GM12801 (cell line): ENCODE data around the gene LIN7C.

ENCODE experiments used
- TF ChIP-seq, protein P1 (sequence below): IDR thresholded peaks from one replicate; pipeline ENCODE4 v1.5.1; 2011; ENCODE audit warnings: control low read depth; ENCODE audit not compliant: insufficient read length; ENCODE audit errors: extremely low read depth

The LIN7C gene

DNA sequence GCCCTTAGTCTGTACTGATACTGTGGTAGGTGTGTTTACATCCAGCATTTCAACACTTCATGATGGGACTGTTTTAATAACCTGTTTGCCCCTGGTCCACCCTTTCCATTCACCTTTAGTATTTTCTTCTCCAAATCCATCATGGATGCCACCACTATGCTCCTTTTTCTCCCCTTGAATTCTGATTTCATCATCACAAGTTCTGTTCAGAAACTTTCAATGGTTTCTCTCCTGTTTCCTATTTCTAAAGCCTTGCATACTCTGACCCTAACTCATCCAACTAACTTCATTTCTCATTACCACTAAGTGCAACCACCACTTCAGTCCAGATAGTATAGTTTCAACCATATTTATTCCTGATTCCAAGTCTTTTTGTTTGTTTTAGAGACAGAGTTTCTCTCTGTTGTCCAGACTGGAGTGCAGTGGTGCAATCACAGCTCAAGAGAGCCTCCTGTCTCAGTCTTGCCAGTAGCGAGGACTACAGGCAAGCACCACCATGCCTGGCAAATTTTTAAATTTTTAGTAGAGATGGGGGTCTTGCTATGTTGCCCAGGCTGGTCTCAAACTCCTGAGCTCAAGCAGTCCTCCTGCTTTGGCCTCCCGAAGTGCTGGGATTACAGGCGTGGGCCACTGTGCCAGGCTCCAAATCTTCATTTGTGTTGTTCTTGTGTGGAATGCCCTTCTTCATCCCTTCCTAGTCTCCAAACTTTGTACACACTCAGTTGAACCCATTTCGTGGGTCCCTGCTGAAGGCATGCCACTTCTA is 1.2 kb upstream of the LIN7C start:
- TF ChIP-seq, protein P1, sequence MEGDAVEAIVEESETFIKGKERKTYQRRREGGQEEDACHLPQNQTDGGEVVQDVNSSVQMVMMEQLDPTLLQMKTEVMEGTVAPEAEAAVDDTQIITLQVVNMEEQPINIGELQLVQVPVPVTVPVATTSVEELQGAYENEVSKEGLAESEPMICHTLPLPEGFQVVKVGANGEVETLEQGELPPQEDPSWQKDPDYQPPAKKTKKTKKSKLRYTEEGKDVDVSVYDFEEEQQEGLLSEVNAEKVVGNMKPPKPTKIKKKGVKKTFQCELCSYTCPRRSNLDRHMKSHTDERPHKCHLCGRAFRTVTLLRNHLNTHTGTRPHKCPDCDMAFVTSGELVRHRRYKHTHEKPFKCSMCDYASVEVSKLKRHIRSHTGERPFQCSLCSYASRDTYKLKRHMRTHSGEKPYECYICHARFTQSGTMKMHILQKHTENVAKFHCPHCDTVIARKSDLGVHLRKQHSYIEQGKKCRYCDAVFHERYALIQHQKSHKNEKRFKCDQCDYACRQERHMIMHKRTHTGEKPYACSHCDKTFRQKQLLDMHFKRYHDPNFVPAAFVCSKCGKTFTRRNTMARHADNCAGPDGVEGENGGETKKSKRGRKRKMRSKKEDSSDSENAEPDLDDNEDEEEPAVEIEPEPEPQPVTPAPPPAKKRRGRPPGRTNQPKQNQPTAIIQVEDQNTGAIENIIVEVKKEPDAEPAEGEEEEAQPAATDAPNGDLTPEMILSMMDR = no peak

DNA sequence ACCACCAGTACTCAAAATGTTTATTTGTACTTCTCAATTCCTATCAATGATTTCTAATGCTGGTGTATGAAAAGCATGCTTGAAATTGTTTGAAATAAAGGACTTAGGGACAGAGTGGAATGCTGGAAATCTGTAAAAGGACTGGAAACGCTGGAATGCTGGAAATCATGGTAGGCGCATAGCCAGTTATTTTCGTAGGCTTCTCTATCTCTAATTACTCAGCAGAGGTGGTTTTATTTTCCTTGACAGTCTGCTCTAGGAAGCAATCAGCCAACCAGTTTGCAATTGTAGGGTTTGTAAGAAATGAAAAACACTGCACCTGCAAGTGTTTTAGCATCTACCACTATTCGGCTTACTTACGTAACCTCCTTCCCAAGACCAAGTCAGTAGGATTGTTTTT is 788 bp downstream of the LIN7C start:
- TF ChIP-seq, protein P1 = no peak

DNA sequence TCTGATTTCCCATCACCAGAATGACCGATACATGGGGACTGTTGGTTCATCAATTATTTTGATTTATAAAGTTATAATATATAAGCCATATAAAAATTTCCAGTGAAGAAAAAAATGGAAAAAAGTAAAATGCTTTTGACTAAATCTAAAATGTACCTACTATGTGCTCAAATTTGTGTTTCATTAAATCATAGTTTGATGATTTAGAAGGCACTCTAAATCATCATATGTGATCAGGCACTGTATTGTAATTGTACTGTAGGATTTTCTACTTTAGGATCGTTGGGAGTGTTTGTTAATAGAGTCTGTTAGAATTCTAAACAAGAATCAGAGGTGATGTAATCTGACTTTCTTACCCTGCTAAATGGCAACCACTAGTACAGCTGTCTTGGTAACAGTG is 2.4 kb downstream of the LIN7C start:
- TF ChIP-seq, protein P1 = no peak

DNA sequence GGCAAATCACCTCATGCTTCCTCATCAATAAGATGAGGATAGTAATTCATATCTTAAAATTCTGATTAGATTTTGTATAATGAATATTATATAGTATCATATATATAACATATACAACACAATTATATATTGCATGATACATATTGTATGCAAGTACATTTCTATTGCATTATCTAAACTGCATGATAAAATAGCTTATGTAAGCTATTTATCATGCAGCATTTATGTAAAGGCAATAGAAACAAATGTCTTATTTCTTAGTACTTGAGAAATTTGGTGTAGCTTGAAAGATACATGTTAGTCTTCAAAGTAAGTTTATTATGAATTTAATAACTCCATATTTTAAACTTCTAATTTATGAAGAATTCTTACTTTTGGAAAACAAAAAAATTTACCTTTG is 5.5 kb downstream of the LIN7C start:
- TF ChIP-seq, protein P1 = no peak

DNA sequence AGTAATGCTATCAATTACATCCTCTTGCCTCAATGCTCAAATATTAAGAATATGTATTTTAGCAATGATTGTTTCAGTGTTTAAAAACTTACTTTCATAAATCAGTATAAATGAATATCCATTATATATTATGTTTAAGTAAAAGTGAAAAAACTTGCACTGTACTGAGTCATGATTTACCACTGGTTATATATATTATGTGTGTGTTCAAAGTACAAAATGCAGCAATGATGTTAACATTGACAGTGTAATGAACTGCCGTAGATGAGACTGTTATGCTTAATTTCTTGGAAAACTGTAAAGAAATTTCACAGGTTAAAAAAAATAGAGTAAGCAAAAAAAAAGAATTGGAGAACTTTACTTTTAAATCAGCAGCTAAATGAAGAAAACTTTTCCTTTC is 8.7 kb downstream of the LIN7C start:
- TF ChIP-seq, protein P1 = no peak

DNA sequence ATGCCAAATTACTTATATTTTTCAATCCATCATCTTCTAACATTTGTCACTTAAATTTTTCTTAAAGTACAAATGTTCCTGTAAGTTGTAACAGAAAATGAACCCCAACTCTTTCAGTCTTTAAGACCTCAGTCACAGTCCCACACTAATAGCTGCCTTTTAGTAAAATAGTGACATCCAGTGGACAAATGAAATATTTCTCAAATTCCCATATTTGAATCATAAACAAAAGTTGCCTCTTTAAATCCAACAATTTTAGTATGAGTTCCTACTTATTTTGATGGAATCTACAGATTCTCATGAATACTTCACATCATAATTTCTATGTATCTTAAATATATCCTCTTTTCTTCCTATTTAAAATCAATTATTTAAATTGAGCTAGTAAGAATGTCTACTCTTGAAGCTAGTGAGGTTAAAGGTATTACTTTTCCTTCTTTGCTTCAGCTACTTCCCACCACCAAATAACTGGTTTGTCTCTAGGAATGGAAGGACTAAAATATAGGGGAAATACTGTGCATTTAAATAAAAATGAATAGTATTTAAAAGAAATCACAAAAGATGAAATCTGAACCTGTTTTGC is 9.2 kb downstream of the LIN7C start:
- TF ChIP-seq, protein P1 = no peak

DNA sequence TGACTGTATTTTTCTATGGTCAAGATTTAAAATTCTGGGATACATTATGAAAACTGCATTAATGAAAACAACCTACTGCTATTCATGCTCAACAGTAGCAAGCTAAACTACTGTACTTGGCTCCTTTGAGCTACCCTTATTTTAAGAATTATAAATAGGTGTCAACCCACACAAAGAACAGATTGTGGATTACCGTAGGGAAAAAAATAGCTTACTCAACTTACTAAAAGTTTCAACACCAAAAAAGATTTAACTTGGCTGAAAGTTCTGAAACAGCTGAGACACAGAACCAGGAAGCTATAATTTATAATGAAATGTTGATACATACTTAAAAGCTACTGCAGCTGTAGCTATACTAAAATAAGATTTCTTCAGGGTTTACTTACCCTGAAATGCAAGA is 10.1 kb downstream of the LIN7C start:
- TF ChIP-seq, protein P1 = no peak
